AG04449 (cell line): ENCODE results near the gene CRYBA4.

Source experiments
- CTCF ChIA-PET: fragments of 350-600 bp; formaldehyde crosslinking; extraction: SDS; loops from one replicate; lab custom pipeline; 2021; ENCODE audit warnings: antibody characterized with exemption; lab: Yijun Ruan, JAX
- POLR2A ChIA-PET: fragments of 400-600, 350-600 bp; formaldehyde crosslinking; extraction: SDS; loops from one replicate; lab custom pipeline; 2020; ENCODE audit warnings: antibody characterized with exemption, inconsistent platforms; lab: Yijun Ruan, JAX
- DNase-seq: peaks from one replicate; pipeline ENCODE4 v3.0.0-alpha.2; 2010; ENCODE audit warnings: low read depth, low spot score
- H3K4me3 ChIP-seq: 2 replicates; pipeline ENCODE4 v1.5.1; 2011; ENCODE audit warnings: low read depth, mild to moderate bottlenecking, control low read depth, low read length
- CTCF ChIP-seq: IDR thresholded peaks from one replicate; pipeline ENCODE4 v1.5.1; 2011; ENCODE audit warnings: mild to moderate bottlenecking, moderate library complexity, low read length, control low read depth, inconsistent platforms; ENCODE audit not compliant: insufficient read depth; ENCODE audit errors: missing control alignments

The CRYBA4 gene

GRCh38 chr22:26660356-26660755, 38.6 kb downstream of the CRYBA4 start:
- no peak for DNase-seq
- CTCF ChIA-PET, result interaction anchor here (1.1 to 9.6 kb wide), 4 partner anchors 11 to 295 kb away, joined by 3 to 150 read pairs (median 46); no protein-coding TSS in a partner anchor
- no peak for TF ChIP-seq CTCF
- no peak overlapping the region for H3K4me3 ChIP-seq
- POLR2A ChIA-PET, result no interaction called here

GRCh38 chr22:26660961-26661578, 39.3 kb downstream of the CRYBA4 start:
- no peak overlapping the region for H3K4me3 ChIP-seq
- DNase-seq, result no peak
- TF ChIP-seq CTCF, result no peak
- CTCF ChIA-PET, result interaction anchor here (1.0 to 9.6 kb wide), 6 partner anchors 10 to 295 kb away, joined by 3 to 150 read pairs (median 14); no protein-coding TSS in a partner anchor
- POLR2A ChIA-PET, result no interaction called here

- POLR2A ChIA-PET, result no interaction called here
- CTCF ChIA-PET, result interaction anchor here (1.0 to 9.6 kb wide), 6 partner anchors 11 to 301 kb away, joined by 3 to 150 read pairs (median 14); partner anchors contain the start of gene SRRD
- H3K4me3 ChIP-seq, result no peak overlapping the region
- TF ChIP-seq CTCF, result no peak
- no peak for DNase-seq
Measured at GRCh38 chr22:26662160-26662559, 40.4 kb downstream of the CRYBA4 start.

GRCh38 chr22:26663374-26663923, 41.7 kb downstream of the CRYBA4 start:
- no peak overlapping the region for H3K4me3 ChIP-seq
- CTCF ChIA-PET, result interaction anchor here (2.1 to 9.6 kb wide), 5 partner anchors 10 to 298 kb away, joined by 7 to 150 read pairs (median 26); no protein-coding TSS in a partner anchor
- DNase-seq, result no peak
- POLR2A ChIA-PET, result no interaction called here
- no peak for TF ChIP-seq CTCF

GRCh38 chr22:26665813-26666231, 44.1 kb downstream of the CRYBA4 start:
- no peak for TF ChIP-seq CTCF
- CTCF ChIA-PET, result interaction anchor here (0.6 to 9.6 kb wide), 34 partner anchors 8 to 1175 kb away, joined by 3 to 150 read pairs (median 5); partner anchors contain the start of genes HPS4, SRRD and TFIP11
- DNase-seq, result peak; percentile 52
- POLR2A ChIA-PET, result interaction anchor here (1.2 kb wide), 1 partner anchor 187 kb away, joined by 3 read pairs; no protein-coding TSS in a partner anchor
- H3K4me3 ChIP-seq, result no peak overlapping the region

GRCh38 chr22:26667140-26667539, 45.4 kb downstream of the CRYBA4 start:
- POLR2A ChIA-PET, result interaction anchor here (1.0 kb wide), 1 partner anchor 155 kb away, joined by 3 read pairs; the partner anchor contains the start of gene TFIP11
- no peak for TF ChIP-seq CTCF
- no peak for DNase-seq
- CTCF ChIA-PET, result interaction anchor here (0.6 to 9.6 kb wide), 9 partner anchors 9 to 1165 kb away, joined by 3 to 150 read pairs (median 13); partner anchors contain the start of genes HPS4 and SRRD
- H3K4me3 ChIP-seq, result no peak overlapping the region
